Colonic mucosa (tissue), 4 donors: ENCODE results near the gene MAPKAPK5. TPM values are rescaled to one million over a fixed set of nuclear protein-coding genes. Genes with fewer than 3 reads are reported as not detected.
A peak's percentile ranks its signal among the peaks of the same experiment; 100 is the strongest.

Source experiments
- DNase-seq: peaks from one replicate; pipeline ENCODE4 v3.0.0-alpha.2; 2020
- H3K27ac ChIP-seq: fragments of 200-600 bp; one replicate; pipeline ENCODE4 v1.8.0; 2021
- H3K27me3 ChIP-seq: fragments of 200-600 bp; one replicate; pipeline ENCODE4 v1.8.0; 2021
- H3K36me3 ChIP-seq: fragments of 200-600 bp; one replicate; pipeline ENCODE4 v1.8.0; 2021
- H3K4me1 ChIP-seq: fragments of 200-600 bp; one replicate; pipeline ENCODE4 v1.8.0; 2021; ENCODE audit warnings: mild to moderate bottlenecking
- H3K4me3 ChIP-seq: fragments of 200-600 bp; one replicate; pipeline ENCODE4 v1.8.0; 2021
- H3K9ac ChIP-seq, 2 donors: one replicate each; pipeline ENCODE4 v1.7.0; 2013; ENCODE audit warnings: control low read depth in 2 of 2, low read depth in 2 of 2, low read length in 2 of 2
- H3K9me3 ChIP-seq: fragments of 200-600 bp; one replicate; pipeline ENCODE4 v1.8.0; 2021
- intact Hi-C: fragments of 100-400 bp; cut with DNase I; formaldehyde crosslinking; loops from one replicate; pipeline ENCODE4 v1.14.1; 2022
- total RNA-seq, 2 donors: library from RNA; stranded (reverse); fragmentation: NEBNext Ultra II Directional in 1 of 2; extraction: Animal tissue kit (Norgen Biotek cat#: 25700) in 1 of 2; gene quantifications; one replicate each; pipeline ENCODE4 v1.2.1, GENCODE V29; 2021
- TF ChIP-seq, protein P1 (sequence below): fragments of 200-600 bp; IDR thresholded peaks from one replicate; pipeline ENCODE4 v1.8.0; 2022; ENCODE audit warnings: antibody characterized with exemption, mild to moderate bottlenecking
- donor health status: healthy.
- donor health status: DM: no; HTN: no; CAD: no.
- donor health status: DM: no; HTN: no; CAD: no.

The MAPKAPK5 gene
- total RNA-seq, 2 donors from 2014 or later: 76.9 to 84.8 TPM

DNA sequence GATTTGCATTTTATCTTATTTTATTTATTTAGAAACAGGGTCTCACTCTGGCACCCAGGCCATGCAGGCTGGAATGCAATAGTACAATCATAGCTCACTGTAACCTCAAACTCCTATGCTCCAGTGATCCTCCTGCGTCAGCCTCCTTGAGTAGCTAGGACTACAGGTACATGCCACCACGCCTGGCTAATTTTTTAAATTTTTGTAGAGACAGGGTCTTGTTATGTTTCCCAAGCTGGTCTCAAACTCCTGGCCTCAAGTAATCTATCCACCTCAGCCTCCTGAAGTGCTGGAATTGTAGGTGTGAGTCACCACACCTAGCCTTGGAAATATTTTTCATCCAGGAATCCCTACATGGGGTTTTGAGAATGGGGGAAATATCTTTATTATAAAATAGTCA lies 84.6 kb downstream of the MAPKAPK5 start:
- Histone ChIP-seq H3K9ac (no peak overlapping the region), H3K27ac (no peak overlapping the region), H3K36me3 (no peaks in the 10 kb centered on the region), H3K4me3 (no peak overlapping the region), H3K27me3 (no peaks in the 10 kb centered on the region), H3K9me3 (no peaks in the 10 kb centered on the region), H3K4me1 (no peaks in the 10 kb centered on the region)
- no peak for DNase-seq
- intact Hi-C loops: no loop called here
- TF ChIP-seq, protein P1, sequence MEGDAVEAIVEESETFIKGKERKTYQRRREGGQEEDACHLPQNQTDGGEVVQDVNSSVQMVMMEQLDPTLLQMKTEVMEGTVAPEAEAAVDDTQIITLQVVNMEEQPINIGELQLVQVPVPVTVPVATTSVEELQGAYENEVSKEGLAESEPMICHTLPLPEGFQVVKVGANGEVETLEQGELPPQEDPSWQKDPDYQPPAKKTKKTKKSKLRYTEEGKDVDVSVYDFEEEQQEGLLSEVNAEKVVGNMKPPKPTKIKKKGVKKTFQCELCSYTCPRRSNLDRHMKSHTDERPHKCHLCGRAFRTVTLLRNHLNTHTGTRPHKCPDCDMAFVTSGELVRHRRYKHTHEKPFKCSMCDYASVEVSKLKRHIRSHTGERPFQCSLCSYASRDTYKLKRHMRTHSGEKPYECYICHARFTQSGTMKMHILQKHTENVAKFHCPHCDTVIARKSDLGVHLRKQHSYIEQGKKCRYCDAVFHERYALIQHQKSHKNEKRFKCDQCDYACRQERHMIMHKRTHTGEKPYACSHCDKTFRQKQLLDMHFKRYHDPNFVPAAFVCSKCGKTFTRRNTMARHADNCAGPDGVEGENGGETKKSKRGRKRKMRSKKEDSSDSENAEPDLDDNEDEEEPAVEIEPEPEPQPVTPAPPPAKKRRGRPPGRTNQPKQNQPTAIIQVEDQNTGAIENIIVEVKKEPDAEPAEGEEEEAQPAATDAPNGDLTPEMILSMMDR: no peak

DNA sequence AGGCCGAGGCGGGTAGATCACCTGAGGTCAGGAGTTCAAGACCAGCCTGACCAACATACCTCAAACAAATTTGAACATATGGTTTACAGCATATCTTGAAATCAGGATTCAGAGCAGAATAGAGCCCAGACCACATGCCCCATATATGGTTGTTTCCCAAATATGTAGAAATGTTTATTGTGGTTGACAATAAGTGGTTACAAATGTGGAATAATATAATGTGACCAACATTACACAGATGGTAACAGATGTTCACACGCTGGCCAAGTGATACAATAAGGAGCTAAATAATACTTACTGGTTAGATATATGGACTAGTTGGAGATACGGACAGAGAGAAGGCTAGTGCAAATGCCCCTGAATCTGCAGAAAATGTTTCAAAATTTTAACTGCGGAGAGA lies 85.3 kb downstream of the MAPKAPK5 start:
- intact Hi-C loops: no loop called here
- Histone ChIP-seq H3K9ac (no peak overlapping the region), H3K27me3 (no peaks in the 10 kb centered on the region), H3K27ac (no peak overlapping the region), H3K36me3 (no peaks in the 10 kb centered on the region), H3K4me3 (no peak overlapping the region), H3K9me3 (no peaks in the 10 kb centered on the region), H3K4me1 (no peaks in the 10 kb centered on the region)
- no peak for DNase-seq
- TF ChIP-seq, protein P1: no peak

DNA sequence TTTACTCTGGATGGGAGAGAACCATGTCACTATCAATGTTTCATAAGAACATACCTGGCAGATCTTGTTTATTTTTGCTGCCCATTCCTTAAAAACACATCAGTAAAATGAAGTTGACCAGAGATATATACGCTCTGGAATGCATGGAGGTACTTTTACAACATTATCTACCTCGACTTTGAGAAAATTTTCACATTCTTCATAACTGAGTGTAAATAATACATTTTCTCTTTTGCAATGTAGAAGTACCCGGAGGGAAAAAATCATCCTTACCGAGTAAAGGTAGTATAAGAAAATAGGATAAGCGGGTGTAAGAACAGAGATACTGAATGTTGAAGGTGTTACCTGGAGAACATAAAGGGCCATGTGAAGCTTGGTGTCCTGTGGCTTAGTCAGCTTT lies 90.2 kb downstream of the MAPKAPK5 start:
- Histone ChIP-seq H3K4me3 (no peak overlapping the region), H3K4me1 (no peaks in the 10 kb centered on the region), H3K27ac (no peak overlapping the region), H3K36me3 (no peaks in the 10 kb centered on the region), H3K27me3 (no peaks in the 10 kb centered on the region), H3K9me3 (no peaks in the 10 kb centered on the region), H3K9ac (no peak overlapping the region)
- intact Hi-C loops: loop anchor here (5.0 kb wide), 1 partner anchor 65 kb away; no protein-coding TSS in a partner anchor
- TF ChIP-seq, protein P1: no peak
- DNase-seq: no peak

DNA sequence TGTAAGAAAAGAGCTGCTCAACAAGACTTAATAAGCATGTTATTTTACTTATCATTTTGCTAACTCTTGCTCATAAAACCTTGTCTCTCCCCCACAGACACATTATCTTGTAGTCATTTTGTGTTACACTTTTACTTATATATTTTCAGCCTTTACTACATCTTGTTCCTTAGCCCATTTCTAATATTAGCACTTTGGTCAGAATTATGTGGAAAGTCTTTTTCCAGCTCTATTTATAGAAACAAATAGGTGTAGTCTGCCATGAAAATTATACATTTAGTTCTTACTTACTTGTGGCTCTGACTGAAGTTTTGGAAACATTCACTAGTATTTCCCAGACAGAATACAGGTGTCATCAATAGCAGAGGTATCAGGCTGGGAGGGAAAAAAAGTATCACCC lies 94.8 kb downstream of the MAPKAPK5 start:
- intact Hi-C loops: no loop called here
- no peaks in the 10 kb centered on the region for H3K27me3 ChIP-seq
- H3K9me3 ChIP-seq: no peaks in the 10 kb centered on the region
- H3K4me1 ChIP-seq: no peaks in the 10 kb centered on the region
- peak overlapping the region in 1 of 2 donors; percentile 8 for H3K9ac ChIP-seq
- DNase-seq: no peak
- H3K27ac ChIP-seq: no peak overlapping the region
- TF ChIP-seq, protein P1: no peak
- no peaks in the 10 kb centered on the region for H3K36me3 ChIP-seq
- H3K4me3 ChIP-seq: no peak overlapping the region

DNA sequence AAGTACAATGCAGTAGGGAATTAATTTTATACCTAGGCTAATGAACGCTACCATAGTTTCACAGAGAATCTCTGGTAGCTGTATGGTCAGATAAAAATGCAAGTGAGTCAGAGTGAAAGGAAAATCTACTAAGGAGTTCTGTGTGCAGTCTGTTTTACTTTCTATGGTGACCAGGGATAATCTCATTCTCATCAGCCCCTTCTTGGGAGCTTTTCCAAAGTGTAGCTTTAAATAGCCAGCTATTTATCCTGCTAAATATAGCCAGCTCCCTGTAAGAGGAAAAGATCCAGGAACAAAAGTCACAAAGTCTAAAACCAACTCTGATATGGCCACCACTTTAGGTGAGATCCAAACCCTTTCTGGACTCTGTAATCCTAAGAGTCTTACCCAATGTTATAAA lies 95.4 kb downstream of the MAPKAPK5 start:
- Histone ChIP-seq H3K4me3 (no peak overlapping the region), H3K9me3 (no peaks in the 10 kb centered on the region), H3K36me3 (no peaks in the 10 kb centered on the region), H3K27ac (no peak overlapping the region), H3K27me3 (no peaks in the 10 kb centered on the region), H3K4me1 (no peaks in the 10 kb centered on the region), H3K9ac (no peak overlapping the region)
- TF ChIP-seq, protein P1: no peak
- intact Hi-C loops: no loop called here
- no peak for DNase-seq

DNA sequence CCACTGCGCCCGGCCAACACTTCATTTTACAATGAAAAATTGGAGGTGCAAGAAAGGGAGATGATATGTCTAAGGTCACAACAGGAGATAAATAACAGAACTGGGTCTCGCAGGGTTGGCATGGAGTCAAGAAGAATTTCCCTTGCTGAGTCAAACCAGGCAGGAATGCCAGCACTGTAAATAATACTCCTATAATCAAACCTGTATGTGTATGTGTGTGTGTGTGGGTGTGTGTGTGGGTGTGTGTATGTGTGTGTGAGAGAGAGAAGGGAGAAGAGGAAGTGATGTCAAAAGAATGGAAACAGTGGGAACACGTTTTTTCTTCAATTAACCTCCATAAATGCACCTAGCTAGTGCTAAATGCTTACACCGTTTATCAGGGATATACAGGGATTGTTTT lies 100.5 kb downstream of the MAPKAPK5 start:
- Histone ChIP-seq H3K9ac (no peak overlapping the region), H3K4me3 (no peak overlapping the region), H3K27me3 (no peaks in the 10 kb centered on the region), H3K36me3 (no peaks in the 10 kb centered on the region), H3K4me1 (no peaks in the 10 kb centered on the region), H3K27ac (no peak overlapping the region), H3K9me3 (no peaks in the 10 kb centered on the region)
- DNase-seq: peak; percentile 34
- TF ChIP-seq, protein P1: no peak
- intact Hi-C loops: no loop called here
